GM12801 (cell line): ENCODE measurements around the gene FGG.

Experiments
- CTCF ChIP-seq: IDR thresholded peaks from one replicate; pipeline ENCODE4 v1.5.1; 2011; ENCODE audit warnings: control low read depth; ENCODE audit not compliant: insufficient read length; ENCODE audit errors: extremely low read depth

Gene FGG

GRCh38 chr4:154620111-154620510 lies 7.7 kb upstream of the FGG start:
- TF ChIP-seq CTCF = no peak

- TF ChIP-seq CTCF = no peak
Measured at GRCh38 chr4:154618708-154619315, 6.4 kb upstream of the FGG start.

- TF ChIP-seq CTCF = no peak
Measured at GRCh38 chr4:154617820-154618317, 5.4 kb upstream of the FGG start.

GRCh38 chr4:154616731-154617130 lies 4.3 kb upstream of the FGG start:
- no peak for TF ChIP-seq CTCF

- TF ChIP-seq CTCF = no peak
Measured at GRCh38 chr4:154616287-154616686, 3.8 kb upstream of the FGG start.

GRCh38 chr4:154615211-154615610 lies 2.8 kb upstream of the FGG start:
- no peak for TF ChIP-seq CTCF

GRCh38 chr4:154614306-154614705 lies 1.9 kb upstream of the FGG start:
- no peak for TF ChIP-seq CTCF
